Measurements from ENCODE around the gene GMDS. TPM values are rescaled to one million over a fixed set of nuclear protein-coding genes. Genes with fewer than 3 reads are reported as not detected.

The GMDS gene
- total and polyA plus RNA-seq, 2 of the 13 experiments (the other 11 are each of a cell fraction or from before 2014, with no cell fraction given), result 64.4 to 112 TPM

- TF ChIP-seq ZNF362 (CRISPR knock-in tag; IDR thresholded peaks at IDR 0.05; ENCODE audit: borderline replicate concordance), result no peak
- peak in 1 of 2 experiments; percentile 0; a peak in 1 of 4 replicates for TF ChIP-seq HMGXB4 (CRISPR knock-in tag; IDR thresholded peaks at IDR 0.05; ENCODE audit: borderline replicate concordance in 1 of 2, low read depth in 1 of 2)
- TF ChIP-seq ZNF10 (CRISPR knock-in tag; IDR thresholded peaks at IDR 0.05; ENCODE audit: borderline replicate concordance, low read depth), result no peak
- no peak for TF ChIP-seq HOXA3 (CRISPR knock-in tag; IDR thresholded peaks at IDR 0.05)
- no peak for TF ChIP-seq MYNN (CRISPR knock-in tag; IDR thresholded peaks at IDR 0.05; ENCODE audit: low read depth)
- TF ChIP-seq THAP8 (CRISPR knock-in tag; IDR thresholded peaks at IDR 0.05; ENCODE audit: borderline replicate concordance), result no peak
- TF ChIP-seq SIN3A (IDR thresholded peaks at IDR 0.05; ENCODE audit: borderline replicate concordance, low read depth, low read length), result no peak
- TF ChIP-seq ZFP37 (CRISPR knock-in tag; IDR thresholded peaks at IDR 0.05; ENCODE audit: borderline replicate concordance), result no peak
- peak; percentile 46 for TF ChIP-seq SP4 (CRISPR knock-in tag; IDR thresholded peaks at IDR 0.05)
- TF ChIP-seq SIN3B (IDR thresholded peaks at IDR 0.05; ENCODE audit: low read length), result no peak
- TF ChIP-seq, protein P1, sequence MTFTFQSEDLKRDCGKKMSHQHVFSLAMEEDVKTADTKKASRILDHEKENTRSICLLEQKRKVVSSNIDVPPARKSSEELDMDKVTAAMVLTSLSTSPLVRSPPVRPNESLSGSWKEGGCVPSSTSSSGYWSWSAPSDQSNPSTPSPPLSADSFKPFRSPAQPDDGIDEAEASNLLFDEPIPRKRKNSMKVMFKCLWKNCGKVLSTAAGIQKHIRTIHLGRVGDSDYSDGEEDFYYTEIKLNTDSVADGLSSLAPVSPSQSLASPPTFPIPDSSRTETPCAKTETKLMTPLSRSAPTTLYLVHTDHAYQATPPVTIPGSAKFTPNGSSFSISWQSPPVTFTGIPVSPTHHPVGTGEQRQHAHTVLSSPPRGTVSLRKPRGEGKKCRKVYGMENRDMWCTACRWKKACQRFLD (CRISPR knock-in tag; IDR thresholded peaks at IDR 0.05; ENCODE audit: borderline replicate concordance), result no peak
- TF ChIP-seq NFRKB (IDR thresholded peaks at IDR 0.05), result no peak
- TF ChIP-seq CBX2 (IDR thresholded peaks at IDR 0.05; ENCODE audit: low read depth, low read length), result no peak; the same call in 1 of the 2 replicates
- TF ChIP-seq CBX2 (CRISPR knock-in tag; IDR thresholded peaks at IDR 0.05; ENCODE audit: low read depth), result no peak
- TF ChIP-seq CBFB (CRISPR knock-in tag; IDR thresholded peaks at IDR 0.05), result no peak
- TF ChIP-seq, protein P2, sequence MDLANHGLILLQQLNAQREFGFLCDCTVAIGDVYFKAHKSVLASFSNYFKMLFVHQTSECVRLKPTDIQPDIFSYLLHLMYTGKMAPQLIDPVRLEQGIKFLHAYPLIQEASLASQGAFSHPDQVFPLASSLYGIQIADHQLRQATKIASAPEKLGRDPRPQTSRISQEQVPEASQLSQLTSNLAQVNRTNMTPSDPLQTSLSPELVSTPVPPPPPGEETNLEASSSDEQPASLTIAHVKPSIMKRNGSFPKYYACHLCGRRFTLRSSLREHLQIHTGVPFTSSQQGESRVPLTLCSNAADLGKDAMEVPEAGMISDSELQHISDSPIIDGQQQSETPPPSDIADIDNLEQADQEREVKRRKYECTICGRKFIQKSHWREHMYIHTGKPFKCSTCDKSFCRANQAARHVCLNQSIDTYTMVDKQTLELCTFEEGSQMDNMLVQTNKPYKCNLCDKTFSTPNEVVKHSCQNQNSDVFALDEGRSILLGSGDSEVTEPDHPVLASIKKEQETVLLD (CRISPR knock-in tag; IDR thresholded peaks at IDR 0.05; ENCODE audit: low read depth), result no peak
- no peak for TF ChIP-seq ZNF335 (CRISPR knock-in tag; IDR thresholded peaks at IDR 0.05)
- no peak for TF ChIP-seq NFE2 (CRISPR knock-in tag; IDR thresholded peaks at IDR 0.05)
- TF ChIP-seq EED (CRISPR knock-in tag; IDR thresholded peaks at IDR 0.05), result 0 out of 2 replicates have a peak, but pooled peaks have one; percentile 21
- no peak for TF ChIP-seq ZNF329 (CRISPR knock-in tag; IDR thresholded peaks at IDR 0.05; ENCODE audit: low read depth)
Measured at GRCh38 chr6:1606780-1607515, 638.5 kb downstream of the GMDS start (continued).
